CD8-positive, alpha-beta memory T cell (primary cell): Measurements from ENCODE around the gene TIPARP. TPM values are rescaled to one million over a fixed set of nuclear protein-coding genes. Genes with fewer than 3 reads are reported as not detected.

Source experiments
- CTCF ChIA-PET: fragments of 350-600 bp; sonication (Branson Sonifier 250); formaldehyde crosslinking; loops from one replicate; lab custom pipeline; 2021; ENCODE audit warnings: antibody characterized with exemption; lab: Charles Lee
- POLR2A ChIA-PET: fragments of 350-600 bp; sonication (Branson Sonifier 250); formaldehyde crosslinking; loops from one replicate; lab custom pipeline; 2021; ENCODE audit warnings: antibody characterized with exemption; lab: Charles Lee
- DNase-seq, 5 donors: peaks; one replicate each; pipeline versions ENCODE4 v3.0.0 to v3.0.0-alpha.2; 2020 to 2022; ENCODE audit warnings: mixed read lengths in 1 of 5
- H3K27ac ChIP-seq: one replicate; pipeline ENCODE4 v1.7.0; 2013; ENCODE audit warnings: low read depth, mild to moderate bottlenecking, low read length, moderate library complexity
- H3K27me3 ChIP-seq: 2 replicates; pipeline ENCODE4 v1.7.0; 2013; ENCODE audit warnings: low read length, mild to moderate bottlenecking; ENCODE audit not compliant: insufficient read depth, poor library complexity, severe bottlenecking
- H3K36me3 ChIP-seq: 2 replicates; pipeline ENCODE4 v1.7.0; 2013; ENCODE audit warnings: mild to moderate bottlenecking, low read length, moderate library complexity; ENCODE audit not compliant: insufficient read depth
- H3K4me1 ChIP-seq: 2 replicates; pipeline ENCODE4 v1.7.0; 2013; ENCODE audit warnings: mild to moderate bottlenecking, low read length, moderate library complexity; ENCODE audit not compliant: insufficient read depth
- H3K4me3 ChIP-seq: 2 replicates; pipeline ENCODE4 v1.7.0; 2013; ENCODE audit warnings: mild to moderate bottlenecking, low read length
- H3K9me3 ChIP-seq: 2 replicates; pipeline ENCODE4 v1.7.0; 2013; ENCODE audit warnings: mild to moderate bottlenecking, low read length
- H3K27ac Mint-ChIP-seq, 8 donors: one replicate each; pipeline ENCODE4 v1.8.0; 2020 to 2021; ENCODE audit warnings: mixed read lengths in 8 of 8, mild to moderate bottlenecking in 6 of 8, inconsistent platforms in 3 of 8, moderate library complexity in 3 of 8
- H3K27me3 Mint-ChIP-seq, 2 donors: one replicate each; pipeline ENCODE4 v1.8.0; 2020 to 2021; ENCODE audit warnings: mixed read lengths in 2 of 2, mild to moderate bottlenecking in 1 of 2, moderate library complexity in 1 of 2
- H3K36me3 Mint-ChIP-seq, 3 donors: one replicate each; pipeline ENCODE4 v1.8.0; 2020 to 2021; ENCODE audit warnings: mixed read lengths in 3 of 3, inconsistent platforms in 1 of 3, mild to moderate bottlenecking in 1 of 3
- H3K4me1 Mint-ChIP-seq, 3 donors: one replicate each; pipeline ENCODE4 v1.8.0; 2020 to 2021; ENCODE audit warnings: mixed read lengths in 3 of 3, inconsistent platforms in 1 of 3, mild to moderate bottlenecking in 1 of 3
- H3K4me3 Mint-ChIP-seq, 7 donors: one replicate each; pipeline ENCODE4 v1.8.0; 2020 to 2021; ENCODE audit warnings: mixed read lengths in 7 of 7, mild to moderate bottlenecking in 6 of 7, moderate library complexity in 4 of 7, inconsistent platforms in 2 of 7
- H3K9me3 Mint-ChIP-seq, 5 donors: one replicate each; pipeline ENCODE4 v1.8.0; 2020 to 2022; ENCODE audit warnings: mixed read lengths in 5 of 5, mild to moderate bottlenecking in 3 of 5, moderate library complexity in 2 of 5, inconsistent platforms in 1 of 5
- polyA plus RNA-seq: library from polyadenylated mRNA; unstranded; fragments of 300-500 nt; fragmentation: Illumina TruSeq; gene quantifications from one replicate; pipeline ENCODE4 v1.2.3, GENCODE V29; 2021
- total RNA-seq, 2 experiments: library from RNA; stranded (reverse); gene quantifications; one replicate each; pipeline ENCODE4 v1.2.3, GENCODE V29; 2021

The TIPARP gene
- total RNA-seq (10 to 100 TPM; 36.0 to 37.0 TPM), polyA plus RNA-seq (19.8 TPM)

GRCh38 chr3:156674046-156674910 lies at the start of gene TIPARP:
Gene TIPARP (plus strand): TSS chr3:156674590. CDS start chr3:156677698, 3,108 bp downstream.
- Histone ChIP-seq H3K4me3 (peak within 1 kb of the TSS; percentile 93), H3K9me3 (no peaks in the 10 kb centered on the region), H3K4me1 (peaks cover 35% of the 10 kb centered on the region), H3K27me3 (no peaks in the 10 kb centered on the region), H3K36me3 (peaks cover 16% of the 10 kb centered on the region), H3K27ac (peak within 1 kb of the TSS; percentile 95)
- ChIA-PET CTCF (interaction anchor here (0.6 to 5.5 kb wide), 33 partner anchors 8 to 486 kb away, joined by 3 to 43 read pairs (median 5); partner anchors contain the start of genes CCNL1 and SSR3), POLR2A (interaction anchor here (0.7 to 4.3 kb wide), 15 partner anchors 8 to 501 kb away, joined by 3 to 30 read pairs (median 5); partner anchors contain the start of genes CCNL1 and SSR3)
- Mint-ChIP-seq H3K4me3 (peak within 1 kb of the TSS; percentile 90 to 98 (median 97)), H3K27me3 (no peaks in the 10 kb centered on the region), H3K4me1 (peaks cover 40 to 44% (median 42%) of the 10 kb centered on the region in 3 donors), H3K27ac (peak within 1 kb of the TSS; percentile 86 to 99 (median 98)), H3K9me3 (no peaks in the 10 kb centered on the region), H3K36me3 (peaks cover 9 to 36% (median 10%) of the 10 kb centered on the region in 3 donors)
- DNase-seq: peak; percentile 99

GRCh38 chr3:156626104-156626503 lies 48.3 kb upstream of the TIPARP start:
- DNase-seq: no peak
- POLR2A ChIA-PET: no interaction called here
- Mint-ChIP-seq H3K9me3 (no peaks in the 10 kb centered on the region), H3K4me1 (peaks cover 0 to 3% (median 0%) of the 10 kb centered on the region in 3 donors), H3K4me3 (no peak overlapping the region), H3K36me3 (no peaks in the 10 kb centered on the region), H3K27ac (no peak overlapping the region), H3K27me3 (no peaks in the 10 kb centered on the region)
- no peaks in the 10 kb centered on the region for H3K27me3 ChIP-seq
- H3K9me3 ChIP-seq: no peaks in the 10 kb centered on the region
- no peaks in the 10 kb centered on the region for H3K4me1 ChIP-seq
- no peak overlapping the region for H3K27ac ChIP-seq
- H3K36me3 ChIP-seq: no peaks in the 10 kb centered on the region
- CTCF ChIA-PET: interaction anchor here (1.3 to 2.2 kb wide), 2 partner anchors 9 to 48 kb away, joined by 3 to 6 read pairs; partner anchors contain the start of gene TIPARP
- H3K4me3 ChIP-seq: no peak overlapping the region

- no peak overlapping the region for H3K4me3 ChIP-seq
- H3K36me3 ChIP-seq: no peaks in the 10 kb centered on the region
- H3K4me3 Mint-ChIP-seq: no peak overlapping the region
- no peaks in the 10 kb centered on the region for H3K9me3 Mint-ChIP-seq
- H3K27me3 ChIP-seq: no peaks in the 10 kb centered on the region
- no peaks in the 10 kb centered on the region for H3K36me3 Mint-ChIP-seq
- H3K4me1 Mint-ChIP-seq: peaks cover 0 to 3% (median 0%) of the 10 kb centered on the region in 3 donors
- no peaks in the 10 kb centered on the region for H3K4me1 ChIP-seq
- no peaks in the 10 kb centered on the region for H3K9me3 ChIP-seq
- no peaks in the 10 kb centered on the region for H3K27me3 Mint-ChIP-seq
- CTCF ChIA-PET: interaction anchor here (1.2 kb wide), 1 partner anchor 20 kb away, joined by 4 read pairs; no protein-coding TSS in a partner anchor
- DNase-seq: no peak
- POLR2A ChIA-PET: no interaction called here
- no peak overlapping the region for H3K27ac ChIP-seq
- H3K27ac Mint-ChIP-seq: peak overlapping the region in 1 of 8 donors; percentile 90
Measured at GRCh38 chr3:156627946-156628569, 46.3 kb upstream of the TIPARP start.

GRCh38 chr3:156628836-156629618 lies 45.4 kb upstream of the TIPARP start:
- DNase-seq: no peak
- ChIA-PET POLR2A (no interaction called here), CTCF (interaction anchor here (1.2 to 1.6 kb wide), 2 partner anchors 19 to 45 kb away, joined by 4 to 5 read pairs; no protein-coding TSS in a partner anchor)
- Mint-ChIP-seq H3K36me3 (no peaks in the 10 kb centered on the region), H3K27me3 (no peaks in the 10 kb centered on the region), H3K27ac (no peak overlapping the region), H3K4me1 (peaks cover 0 to 3% (median 0%) of the 10 kb centered on the region in 3 donors), H3K9me3 (no peaks in the 10 kb centered on the region), H3K4me3 (no peak overlapping the region)
- H3K36me3 ChIP-seq: no peaks in the 10 kb centered on the region
- no peaks in the 10 kb centered on the region for H3K27me3 ChIP-seq
- no peak overlapping the region for H3K27ac ChIP-seq
- no peaks in the 10 kb centered on the region for H3K4me1 ChIP-seq
- H3K4me3 ChIP-seq: no peak overlapping the region
- H3K9me3 ChIP-seq: no peaks in the 10 kb centered on the region

- no peak overlapping the region for H3K27ac ChIP-seq
- Mint-ChIP-seq H3K4me3 (no peak overlapping the region), H3K36me3 (no peaks in the 10 kb centered on the region), H3K4me1 (peaks cover 0 to 3% (median 0%) of the 10 kb centered on the region in 3 donors), H3K27me3 (no peaks in the 10 kb centered on the region), H3K9me3 (no peaks in the 10 kb centered on the region), H3K27ac (no peak overlapping the region)
- no peaks in the 10 kb centered on the region for H3K4me1 ChIP-seq
- POLR2A ChIA-PET: no interaction called here
- no peaks in the 10 kb centered on the region for H3K9me3 ChIP-seq
- H3K4me3 ChIP-seq: no peak overlapping the region
- no peak for DNase-seq
- H3K27me3 ChIP-seq: no peaks in the 10 kb centered on the region
- CTCF ChIA-PET: interaction anchor here (1.6 kb wide), 1 partner anchor 43 kb away, joined by 5 read pairs; no protein-coding TSS in a partner anchor
- H3K36me3 ChIP-seq: no peaks in the 10 kb centered on the region
Measured at GRCh38 chr3:156630081-156630772, 44.2 kb upstream of the TIPARP start.

GRCh38 chr3:156630773-156631093 lies 43.7 kb upstream of the TIPARP start:
- no peak overlapping the region for H3K4me3 Mint-ChIP-seq
- POLR2A ChIA-PET: no interaction called here
- Histone ChIP-seq H3K4me3 (no peak overlapping the region), H3K36me3 (no peaks in the 10 kb centered on the region), H3K9me3 (no peaks in the 10 kb centered on the region), H3K27ac (no peak overlapping the region), H3K4me1 (no peaks in the 10 kb centered on the region), H3K27me3 (no peaks in the 10 kb centered on the region)
- no peaks in the 10 kb centered on the region for H3K27me3 Mint-ChIP-seq
- no peaks in the 10 kb centered on the region for H3K36me3 Mint-ChIP-seq
- no peaks in the 10 kb centered on the region for H3K9me3 Mint-ChIP-seq
- DNase-seq: no peak
- CTCF ChIA-PET: interaction anchor here (1.6 kb wide), 1 partner anchor 43 kb away, joined by 5 read pairs; no protein-coding TSS in a partner anchor
- H3K4me1 Mint-ChIP-seq: peaks cover 0 to 3% (median 0%) of the 10 kb centered on the region in 3 donors
- no peak overlapping the region for H3K27ac Mint-ChIP-seq

GRCh38 chr3:156631323-156631722 lies 43.1 kb upstream of the TIPARP start:
- Histone ChIP-seq H3K36me3 (no peaks in the 10 kb centered on the region), H3K27me3 (no peaks in the 10 kb centered on the region), H3K4me1 (no peaks in the 10 kb centered on the region), H3K27ac (no peak overlapping the region), H3K9me3 (no peaks in the 10 kb centered on the region), H3K4me3 (no peak overlapping the region)
- Mint-ChIP-seq H3K27me3 (no peaks in the 10 kb centered on the region), H3K9me3 (no peaks in the 10 kb centered on the region), H3K4me3 (no peak overlapping the region), H3K36me3 (no peaks in the 10 kb centered on the region), H3K4me1 (no peaks in the 10 kb centered on the region), H3K27ac (peak overlapping the region in 1 of 8 donors; percentile 34)
- DNase-seq: no peak
- ChIA-PET POLR2A (no interaction called here), CTCF (no interaction called here)
